MM.1S (cell line): Measurements from ENCODE around the gene SLC6A3.

ENCODE experiments used
- DNase-seq: peaks from one replicate; pipeline ENCODE4 v3.0.0-alpha.2; 2015
- H2AFZ ChIP-seq: fragments of 300-600 bp; sonication (generic); 2 replicates; pipeline ENCODE4 v1.6.0; 2016; ENCODE audit warnings: antibody characterized with exemption, low read length
- H3F3A ChIP-seq: fragments of 300-600 bp; sonication (generic); 2 replicates; pipeline ENCODE4 v1.6.1; 2016; ENCODE audit warnings: mild to moderate bottlenecking, antibody characterized with exemption, low read length, moderate library complexity, mixed read lengths; ENCODE audit not compliant: insufficient read depth
- H3K27ac ChIP-seq: fragments of 300-600 bp; sonication (generic); 2 replicates; pipeline ENCODE4 v1.5.1; 2016; ENCODE audit warnings: mild to moderate bottlenecking, low read length
- H3K27me3 ChIP-seq: fragments of 300-600 bp; sonication (generic); replicated peaks from 2 replicates; pipeline ENCODE4 v1.6.0; 2016; ENCODE audit warnings: low read length; ENCODE audit not compliant: insufficient read depth
- H3K36me3 ChIP-seq: fragments of 300-600 bp; sonication (generic); replicated peaks from 2 replicates; pipeline ENCODE4 v1.6.1; 2016; ENCODE audit warnings: mild to moderate bottlenecking, low read length, mixed read lengths; ENCODE audit not compliant: insufficient read depth
- H3K4me1 ChIP-seq: fragments of 300-600 bp; sonication (generic); 2 replicates; pipeline ENCODE4 v1.6.1; 2016; ENCODE audit warnings: low read length, mixed read lengths
- H3K4me2 ChIP-seq: fragments of 300-600 bp; sonication (generic); 2 replicates; pipeline ENCODE4 v1.6.0; 2016; ENCODE audit warnings: low read depth, low read length
- H3K4me3 ChIP-seq: fragments of 300-600 bp; sonication (generic); 2 replicates; pipeline ENCODE4 v1.5.1; 2016; ENCODE audit warnings: low read length, mixed read lengths
- H3K79me2 ChIP-seq: fragments of 300-600 bp; sonication (generic); 2 replicates; pipeline ENCODE4 v1.6.1; 2016; ENCODE audit warnings: mixed run types, low read length, mixed read lengths
- H3K9ac ChIP-seq: fragments of 300-600 bp; sonication (generic); 2 replicates; pipeline ENCODE4 v1.6.1; 2016; ENCODE audit warnings: low read length, mixed read lengths
- H3K9me2 ChIP-seq: fragments of 300-600 bp; sonication (generic); replicated peaks from 2 replicates; pipeline ENCODE4 v1.6.1; 2016; ENCODE audit warnings: mild to moderate bottlenecking, low read length, mixed read lengths; ENCODE audit not compliant: insufficient read depth
- H3K9me3 ChIP-seq: fragments of 300-600 bp; sonication (generic); replicated peaks from 2 replicates; pipeline ENCODE4 v1.6.1; 2016; ENCODE audit warnings: mild to moderate bottlenecking, low read length, mixed read lengths; ENCODE audit not compliant: insufficient read depth
- H4K20me1 ChIP-seq: fragments of 300-600 bp; sonication (generic); 2 replicates; pipeline ENCODE4 v1.6.1; 2016; ENCODE audit warnings: mild to moderate bottlenecking, low read length, moderate library complexity, mixed read lengths; ENCODE audit not compliant: insufficient read depth
- EZH2 ChIP-seq: fragments of 300-600 bp; sonication (generic); optimal IDR thresholded peaks from 2 replicates; pipeline ENCODE3; 2017; ENCODE audit warnings: low read depth, mild to moderate bottlenecking, antibody characterized with exemption, low read length, mixed read lengths
- EZH2phosphoT487 ChIP-seq: fragments of 300-600 bp; sonication (generic); IDR thresholded peaks from 2 replicates; pipeline ENCODE4 v1.6.1; 2018; ENCODE audit warnings: antibody characterized with exemption, low read length
- TF ChIP-seq, protein P1 (sequence below): fragments of 300-600 bp; sonication (generic); IDR thresholded peaks from 2 replicates; pipeline ENCODE4 v1.5.1; 2016; ENCODE audit warnings: antibody characterized with exemption, low read length, mixed read lengths

The SLC6A3 gene

DNA sequence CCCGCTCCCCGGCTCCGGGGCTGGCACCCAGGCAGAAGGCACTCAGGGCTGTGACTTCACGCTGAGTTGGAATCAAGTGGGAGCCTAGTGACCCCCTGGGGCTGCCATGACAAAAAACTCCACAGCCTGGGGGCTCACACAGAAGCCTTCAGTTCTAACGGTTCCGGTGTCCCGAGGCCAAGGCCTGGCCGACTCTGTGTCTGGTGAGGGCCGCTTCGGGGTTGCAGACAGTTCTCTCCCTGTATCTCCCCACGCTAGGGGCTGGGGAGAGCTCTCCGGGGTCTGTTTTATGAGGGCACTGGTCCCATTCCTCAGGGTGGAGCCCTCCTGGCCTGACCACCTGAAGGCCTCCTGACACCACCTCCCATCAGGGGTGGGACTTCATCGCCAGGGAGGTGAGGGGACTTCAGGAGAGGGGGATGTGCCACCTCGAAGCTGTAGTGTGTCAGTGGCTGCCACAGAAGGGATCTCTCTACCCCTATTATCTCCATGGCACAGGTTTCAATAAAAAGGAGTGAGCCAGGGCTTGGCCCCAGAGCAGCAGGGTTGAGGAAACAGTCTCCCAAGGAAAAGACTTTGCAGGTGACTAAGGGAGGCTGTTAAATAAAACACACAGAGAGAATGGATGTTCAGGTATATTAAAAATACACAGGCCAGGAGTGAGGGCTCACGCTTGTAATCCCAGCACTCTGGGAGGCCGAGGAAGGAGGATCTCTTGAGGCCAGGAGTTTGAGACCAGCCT, 1.5 kb upstream of the SLC6A3 start:
- Histone ChIP-seq H3K4me3 (no peak overlapping the region), H3K79me2 (no peaks in the 10 kb centered on the region), H3K27me3 (peaks cover 18% of the 10 kb centered on the region; the same call in 1 of the 2 replicates), H3K4me2 (no peak overlapping the region), H3K9me2 (no peaks in the 10 kb centered on the region), H4K20me1 (no peaks in the 10 kb centered on the region), H3F3A (no peaks in the 10 kb centered on the region), H3K9me3 (no peaks in the 10 kb centered on the region), H2AFZ (no peak overlapping the region), H3K4me1 (no peaks in the 10 kb centered on the region), H3K27ac (no peak overlapping the region), H3K36me3 (no peaks in the 10 kb centered on the region), H3K9ac (no peak overlapping the region)
- DNase-seq = no peak
- TF ChIP-seq EZH2 (no peak), EZH2phosphoT487 (no peak)
- TF ChIP-seq, protein P1, sequence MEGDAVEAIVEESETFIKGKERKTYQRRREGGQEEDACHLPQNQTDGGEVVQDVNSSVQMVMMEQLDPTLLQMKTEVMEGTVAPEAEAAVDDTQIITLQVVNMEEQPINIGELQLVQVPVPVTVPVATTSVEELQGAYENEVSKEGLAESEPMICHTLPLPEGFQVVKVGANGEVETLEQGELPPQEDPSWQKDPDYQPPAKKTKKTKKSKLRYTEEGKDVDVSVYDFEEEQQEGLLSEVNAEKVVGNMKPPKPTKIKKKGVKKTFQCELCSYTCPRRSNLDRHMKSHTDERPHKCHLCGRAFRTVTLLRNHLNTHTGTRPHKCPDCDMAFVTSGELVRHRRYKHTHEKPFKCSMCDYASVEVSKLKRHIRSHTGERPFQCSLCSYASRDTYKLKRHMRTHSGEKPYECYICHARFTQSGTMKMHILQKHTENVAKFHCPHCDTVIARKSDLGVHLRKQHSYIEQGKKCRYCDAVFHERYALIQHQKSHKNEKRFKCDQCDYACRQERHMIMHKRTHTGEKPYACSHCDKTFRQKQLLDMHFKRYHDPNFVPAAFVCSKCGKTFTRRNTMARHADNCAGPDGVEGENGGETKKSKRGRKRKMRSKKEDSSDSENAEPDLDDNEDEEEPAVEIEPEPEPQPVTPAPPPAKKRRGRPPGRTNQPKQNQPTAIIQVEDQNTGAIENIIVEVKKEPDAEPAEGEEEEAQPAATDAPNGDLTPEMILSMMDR = no peak

DNA sequence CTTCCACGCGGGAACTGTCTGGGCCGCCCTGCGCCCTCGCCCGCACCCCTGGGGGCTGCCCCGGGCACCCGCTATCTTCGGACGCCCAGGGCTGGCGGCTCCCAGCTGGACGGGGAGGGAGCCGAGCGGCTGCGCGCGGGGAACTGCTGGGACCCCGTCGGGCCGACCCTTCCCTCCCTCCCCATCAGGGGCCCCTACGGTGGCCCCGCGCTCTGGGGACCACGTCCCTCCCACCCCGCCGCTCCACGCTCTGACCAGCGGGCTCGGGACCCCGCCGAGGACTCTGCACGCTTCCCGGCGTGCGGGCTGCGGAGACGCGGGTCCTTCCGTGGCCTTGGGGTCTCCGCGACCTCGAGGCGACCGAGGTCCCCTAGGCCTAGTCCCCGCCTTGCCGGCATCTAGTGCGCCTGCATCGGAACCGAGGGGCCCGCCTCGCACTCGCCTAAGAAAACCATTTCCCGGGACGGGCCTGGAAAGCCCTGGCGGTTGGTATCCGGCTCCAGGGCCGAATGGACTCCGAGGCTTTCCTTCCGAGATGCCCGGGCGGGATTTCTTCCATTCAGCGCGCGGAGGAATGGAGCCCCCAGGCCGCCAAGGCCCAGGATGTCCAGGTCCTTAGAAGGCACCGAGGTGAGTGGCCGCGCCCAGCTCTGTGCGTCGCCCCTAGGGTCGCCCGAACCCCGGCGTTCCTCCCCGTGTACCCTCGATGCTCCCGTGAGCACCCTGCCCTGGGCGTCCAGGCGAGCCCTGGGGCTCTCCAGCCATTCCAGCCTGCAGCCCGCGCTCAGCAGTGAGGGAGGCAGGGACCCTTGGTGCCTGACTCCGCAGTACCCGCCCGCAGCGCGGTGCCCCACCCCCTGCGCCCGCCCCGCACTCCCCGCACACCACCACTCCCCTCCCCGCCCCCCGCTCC, 705 bp upstream of the SLC6A3 start:
- no peak overlapping the region for H3K9ac ChIP-seq
- no peak overlapping the region for H3K4me3 ChIP-seq
- H3K27me3 ChIP-seq = peaks cover 27% of the 10 kb centered on the region; the same call in 1 of the 2 replicates

DNA sequence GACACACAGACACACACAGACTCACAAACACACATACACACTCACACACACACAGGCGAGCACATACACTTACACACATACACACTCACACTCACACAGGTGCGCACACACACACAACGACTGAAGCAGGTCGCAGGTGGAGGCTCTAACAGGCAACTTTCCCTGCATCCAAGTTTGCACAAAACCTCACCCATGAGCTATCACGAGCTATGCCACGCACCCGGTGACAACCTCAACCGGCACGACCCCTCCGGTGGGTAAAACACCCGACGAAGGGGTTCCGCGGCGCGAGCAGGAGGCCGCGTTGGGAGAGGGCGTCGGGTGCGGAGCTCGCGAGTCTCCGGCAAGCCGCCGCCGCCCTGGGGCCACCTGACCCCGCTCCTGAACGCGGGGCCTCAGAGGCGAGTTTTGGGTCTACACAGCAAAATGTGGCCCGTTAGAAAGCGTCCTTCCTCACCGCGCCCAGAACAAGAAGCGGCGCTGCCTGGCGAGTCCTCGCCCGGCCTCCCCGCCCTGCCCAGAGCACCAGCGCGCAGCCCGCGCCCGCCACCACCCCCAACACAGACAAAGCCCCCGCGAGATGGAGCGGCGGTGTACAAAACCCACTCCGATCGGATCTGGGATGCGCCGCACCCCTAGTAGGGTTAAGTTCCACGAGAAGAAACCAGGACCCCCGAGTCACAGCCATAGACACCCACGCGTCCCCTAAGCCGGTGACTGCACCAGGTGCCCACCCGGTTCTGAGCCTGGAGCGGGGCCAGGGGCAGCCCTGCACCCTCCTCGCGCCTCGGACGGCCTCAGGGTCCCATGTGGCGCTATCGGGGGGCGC, 665 bp downstream of the SLC6A3 start:
- Histone ChIP-seq H4K20me1 (no peaks in the 10 kb centered on the region), H3K9me3 (no peaks in the 10 kb centered on the region), H3K9ac (no peak overlapping the region), H3K36me3 (no peaks in the 10 kb centered on the region), H3K27ac (no peak overlapping the region), H3F3A (no peaks in the 10 kb centered on the region), H3K9me2 (no peaks in the 10 kb centered on the region), H3K4me2 (no peak overlapping the region), H2AFZ (no peak overlapping the region), H3K4me1 (no peaks in the 10 kb centered on the region), H3K27me3 (peaks cover 40% of the 10 kb centered on the region; the same call in 1 of the 2 replicates), H3K79me2 (no peaks in the 10 kb centered on the region), H3K4me3 (no peak overlapping the region)
- TF ChIP-seq, protein P1 = no peak
- TF ChIP-seq EZH2 (no peak), EZH2phosphoT487 (no peak)
- DNase-seq = no peak

More for the DNA sequence above, 705 bp upstream of the SLC6A3 start:
- Histone ChIP-seq H3K27ac (no peak overlapping the region), H3K4me2 (no peak overlapping the region), H3K36me3 (no peaks in the 10 kb centered on the region), H3K9me2 (no peaks in the 10 kb centered on the region), H4K20me1 (no peaks in the 10 kb centered on the region), H3K4me1 (no peaks in the 10 kb centered on the region), H3F3A (no peaks in the 10 kb centered on the region), H3K79me2 (no peaks in the 10 kb centered on the region), H2AFZ (no peak overlapping the region), H3K9me3 (no peaks in the 10 kb centered on the region)
- TF ChIP-seq EZH2 = no peak
- TF ChIP-seq, protein P1 = no peak
- TF ChIP-seq EZH2phosphoT487 = no peak
- no peak for DNase-seq
